Neural progenitor cell (in vitro differentiated cells): Measurements from ENCODE around the gene UBQLN2.

Experiments used
- EZH2 ChIP-seq: fragments of 200-600 bp; sonication (generic); IDR thresholded peaks from 2 replicates; pipeline ENCODE4 v1.6.1; 2017; ENCODE audit warnings: antibody characterized with exemption, mild to moderate bottlenecking, moderate library complexity
- EZH2phosphoT487 ChIP-seq: fragments of 200-600 bp; sonication (generic); IDR thresholded peaks from 2 replicates; pipeline ENCODE4 v1.6.1; 2017; ENCODE audit warnings: antibody characterized with exemption
- TF ChIP-seq, protein P1 (sequence below): fragments of 200-600 bp; sonication (generic); IDR thresholded peaks from 2 replicates; pipeline ENCODE4 v1.5.1; 2017; ENCODE audit warnings: antibody characterized with exemption, mild to moderate bottlenecking

DNA sequence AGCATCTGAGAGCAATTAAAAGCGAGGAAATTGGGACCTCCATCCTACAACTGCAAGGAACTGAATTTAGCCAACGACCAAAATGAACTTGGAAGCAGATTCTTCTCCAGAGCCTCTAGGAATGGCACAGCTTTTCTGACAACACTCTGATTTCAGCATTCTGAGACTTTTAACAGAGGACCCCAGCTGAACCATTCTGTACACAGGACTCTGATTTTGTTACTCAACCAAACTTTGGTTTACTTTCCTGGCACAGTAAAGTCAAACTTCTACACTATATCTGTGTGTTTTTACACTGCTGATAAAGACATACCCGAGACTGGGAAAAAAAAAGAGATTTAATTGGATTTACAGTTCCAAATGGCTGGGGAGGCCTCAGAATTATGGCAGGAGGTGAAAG, 37.6 kb downstream of the UBQLN2 start:
- TF ChIP-seq, protein P1, sequence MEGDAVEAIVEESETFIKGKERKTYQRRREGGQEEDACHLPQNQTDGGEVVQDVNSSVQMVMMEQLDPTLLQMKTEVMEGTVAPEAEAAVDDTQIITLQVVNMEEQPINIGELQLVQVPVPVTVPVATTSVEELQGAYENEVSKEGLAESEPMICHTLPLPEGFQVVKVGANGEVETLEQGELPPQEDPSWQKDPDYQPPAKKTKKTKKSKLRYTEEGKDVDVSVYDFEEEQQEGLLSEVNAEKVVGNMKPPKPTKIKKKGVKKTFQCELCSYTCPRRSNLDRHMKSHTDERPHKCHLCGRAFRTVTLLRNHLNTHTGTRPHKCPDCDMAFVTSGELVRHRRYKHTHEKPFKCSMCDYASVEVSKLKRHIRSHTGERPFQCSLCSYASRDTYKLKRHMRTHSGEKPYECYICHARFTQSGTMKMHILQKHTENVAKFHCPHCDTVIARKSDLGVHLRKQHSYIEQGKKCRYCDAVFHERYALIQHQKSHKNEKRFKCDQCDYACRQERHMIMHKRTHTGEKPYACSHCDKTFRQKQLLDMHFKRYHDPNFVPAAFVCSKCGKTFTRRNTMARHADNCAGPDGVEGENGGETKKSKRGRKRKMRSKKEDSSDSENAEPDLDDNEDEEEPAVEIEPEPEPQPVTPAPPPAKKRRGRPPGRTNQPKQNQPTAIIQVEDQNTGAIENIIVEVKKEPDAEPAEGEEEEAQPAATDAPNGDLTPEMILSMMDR = no peak
- TF ChIP-seq EZH2 (no peak), EZH2phosphoT487 (no peak)
